Gastrocnemius medialis (tissue), 4 donors: ENCODE measurements around the gene CLDN18.

ENCODE experiments used
- CTCF ChIP-seq, 5 experiments: fragments of 450-650 bp in 3 of 5; fragments of 200-600 bp in 2 of 5; sonication (generic) in 2 of 5; IDR thresholded peaks in 4 of 5; conservative IDR thresholded peaks in 1 of 5; 1 replicate in 4 of 5; 2 replicates in 1 of 5; pipeline ENCODE4 v1.5.1; 2016 to 2019; ENCODE audit warnings: antibody characterized with exemption in 5 of 5, mild to moderate bottlenecking in 3 of 5, moderate library complexity in 3 of 5
- POLR2A ChIP-seq, 2 donors: fragments of 450-650 bp; IDR thresholded peaks; one replicate each; pipeline ENCODE4 v1.6.1; 2017; ENCODE audit warnings: antibody characterized with exemption in 2 of 2, mild to moderate bottlenecking in 2 of 2, moderate library complexity in 2 of 2

GRCh38 chr3:137962251-137962650 is 47.7 kb upstream of the CLDN18 start:
- TF ChIP-seq CTCF (IDR thresholded peaks at IDR 0.05 in 4 of 5, conservative IDR thresholded peaks at IDR 0.05 in 1 of 5) (no peak), POLR2A (IDR thresholded peaks at IDR 0.05) (no peak)
